ENCODE results near the gene BIN1.

GRCh38 chr2:127051116-127052056 lies 55.6 kb downstream of the BIN1 start:
- TF ChIP-seq CTCF (IDR thresholded peaks at IDR 0.05; ENCODE audit: low read depth, low read length) (no peak), EZH2phosphoT487 (IDR thresholded peaks at IDR 0.05; ENCODE audit: low read depth) (no peak)
